Thyroid gland (tissue), 4 donors: Measurements from ENCODE around the gene FAM20C.
A peak's percentile ranks its signal among the peaks of the same experiment; 100 is the strongest.

ENCODE experiments used
- POLR2A ChIP-seq, 2 donors: fragments of 450-650 bp; IDR thresholded peaks; one replicate each; pipeline ENCODE4 v1.6.1; 2017; ENCODE audit warnings: antibody characterized with exemption in 2 of 2, mild to moderate bottlenecking in 2 of 2, moderate library complexity in 1 of 2
- TF ChIP-seq, protein P1 (sequence below), 6 experiments: fragments of 200-600 bp in 3 of 6; fragments of 450-650 bp in 3 of 6; sonication (generic) in 3 of 6; IDR thresholded peaks; one replicate each; pipeline ENCODE4 v1.5.1; 2016 to 2019; ENCODE audit warnings: antibody characterized with exemption in 6 of 6, mild to moderate bottlenecking in 2 of 6, inconsistent platforms in 1 of 6, moderate library complexity in 1 of 6

DNA sequence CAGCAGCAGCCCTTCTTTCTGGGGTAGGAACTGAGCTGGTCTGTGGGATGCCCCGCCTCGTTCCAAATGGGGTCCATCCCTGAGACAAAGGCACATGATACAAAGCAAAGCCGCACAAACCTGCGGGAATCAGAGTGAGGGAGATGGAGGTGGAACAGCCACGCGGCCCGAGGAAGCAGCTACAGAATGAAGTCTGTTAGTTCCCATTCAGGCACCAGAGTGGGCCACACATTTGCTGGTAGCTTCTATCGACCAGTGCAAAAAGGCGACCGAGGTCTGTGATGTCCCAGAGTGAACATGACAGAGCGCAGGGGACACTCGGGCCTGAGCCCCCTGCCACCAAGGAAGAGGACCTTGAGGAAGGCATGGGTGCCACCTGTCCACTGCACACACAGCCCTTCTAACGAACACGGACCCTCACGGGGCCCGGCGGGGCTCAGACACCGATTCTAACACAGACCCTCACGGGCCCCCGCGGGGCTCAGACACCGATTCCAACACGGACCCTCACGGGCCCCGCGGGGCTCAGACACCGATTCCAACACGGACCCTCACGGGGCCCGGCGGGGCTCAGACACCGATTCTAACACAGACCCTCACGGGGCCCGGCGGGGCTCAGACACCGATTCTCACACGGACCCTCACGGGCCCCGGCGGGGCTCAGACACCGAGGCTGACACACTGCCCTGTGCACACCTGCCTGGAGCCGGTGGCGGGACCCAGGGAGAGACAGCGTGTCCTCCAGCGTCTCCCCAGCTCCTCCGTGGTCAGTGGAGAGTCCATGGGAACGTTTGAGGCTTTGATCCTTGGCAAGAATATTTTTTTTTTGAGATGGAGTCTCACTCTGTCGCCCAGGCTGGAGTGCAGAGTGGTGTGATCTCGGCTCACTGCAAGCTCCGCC lies 32.8 kb upstream of the FAM20C start:
- TF ChIP-seq, protein P1, sequence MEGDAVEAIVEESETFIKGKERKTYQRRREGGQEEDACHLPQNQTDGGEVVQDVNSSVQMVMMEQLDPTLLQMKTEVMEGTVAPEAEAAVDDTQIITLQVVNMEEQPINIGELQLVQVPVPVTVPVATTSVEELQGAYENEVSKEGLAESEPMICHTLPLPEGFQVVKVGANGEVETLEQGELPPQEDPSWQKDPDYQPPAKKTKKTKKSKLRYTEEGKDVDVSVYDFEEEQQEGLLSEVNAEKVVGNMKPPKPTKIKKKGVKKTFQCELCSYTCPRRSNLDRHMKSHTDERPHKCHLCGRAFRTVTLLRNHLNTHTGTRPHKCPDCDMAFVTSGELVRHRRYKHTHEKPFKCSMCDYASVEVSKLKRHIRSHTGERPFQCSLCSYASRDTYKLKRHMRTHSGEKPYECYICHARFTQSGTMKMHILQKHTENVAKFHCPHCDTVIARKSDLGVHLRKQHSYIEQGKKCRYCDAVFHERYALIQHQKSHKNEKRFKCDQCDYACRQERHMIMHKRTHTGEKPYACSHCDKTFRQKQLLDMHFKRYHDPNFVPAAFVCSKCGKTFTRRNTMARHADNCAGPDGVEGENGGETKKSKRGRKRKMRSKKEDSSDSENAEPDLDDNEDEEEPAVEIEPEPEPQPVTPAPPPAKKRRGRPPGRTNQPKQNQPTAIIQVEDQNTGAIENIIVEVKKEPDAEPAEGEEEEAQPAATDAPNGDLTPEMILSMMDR (IDR thresholded peaks at IDR 0.05), result no peak
- peak in 1 of 2 donors; percentile 30 for TF ChIP-seq POLR2A (IDR thresholded peaks at IDR 0.05)
